Glomerular visceral epithelial cell (primary cell): Measurements from ENCODE around the gene PITRM1.
A peak's percentile ranks its signal among the peaks of the same experiment; 100 is the strongest.
"Not testable (repeated sequence)": the region's sequence is repeated elsewhere in the genome, so short reads cannot be mapped to it uniquely, and the experiment has no call there.

Experiments used
- DNase-seq: peaks from one replicate; pipeline ENCODE4 v3.0.0-alpha.2; 2016; ENCODE audit errors: extremely low spot score

Gene PITRM1, protein sequence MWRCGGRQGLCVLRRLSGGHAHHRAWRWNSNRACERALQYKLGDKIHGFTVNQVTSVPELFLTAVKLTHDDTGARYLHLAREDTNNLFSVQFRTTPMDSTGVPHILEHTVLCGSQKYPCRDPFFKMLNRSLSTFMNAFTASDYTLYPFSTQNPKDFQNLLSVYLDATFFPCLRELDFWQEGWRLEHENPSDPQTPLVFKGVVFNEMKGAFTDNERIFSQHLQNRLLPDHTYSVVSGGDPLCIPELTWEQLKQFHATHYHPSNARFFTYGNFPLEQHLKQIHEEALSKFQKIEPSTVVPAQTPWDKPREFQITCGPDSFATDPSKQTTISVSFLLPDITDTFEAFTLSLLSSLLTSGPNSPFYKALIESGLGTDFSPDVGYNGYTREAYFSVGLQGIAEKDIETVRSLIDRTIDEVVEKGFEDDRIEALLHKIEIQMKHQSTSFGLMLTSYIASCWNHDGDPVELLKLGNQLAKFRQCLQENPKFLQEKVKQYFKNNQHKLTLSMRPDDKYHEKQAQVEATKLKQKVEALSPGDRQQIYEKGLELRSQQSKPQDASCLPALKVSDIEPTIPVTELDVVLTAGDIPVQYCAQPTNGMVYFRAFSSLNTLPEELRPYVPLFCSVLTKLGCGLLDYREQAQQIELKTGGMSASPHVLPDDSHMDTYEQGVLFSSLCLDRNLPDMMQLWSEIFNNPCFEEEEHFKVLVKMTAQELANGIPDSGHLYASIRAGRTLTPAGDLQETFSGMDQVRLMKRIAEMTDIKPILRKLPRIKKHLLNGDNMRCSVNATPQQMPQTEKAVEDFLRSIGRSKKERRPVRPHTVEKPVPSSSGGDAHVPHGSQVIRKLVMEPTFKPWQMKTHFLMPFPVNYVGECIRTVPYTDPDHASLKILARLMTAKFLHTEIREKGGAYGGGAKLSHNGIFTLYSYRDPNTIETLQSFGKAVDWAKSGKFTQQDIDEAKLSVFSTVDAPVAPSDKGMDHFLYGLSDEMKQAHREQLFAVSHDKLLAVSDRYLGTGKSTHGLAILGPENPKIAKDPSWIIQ

DNA sequence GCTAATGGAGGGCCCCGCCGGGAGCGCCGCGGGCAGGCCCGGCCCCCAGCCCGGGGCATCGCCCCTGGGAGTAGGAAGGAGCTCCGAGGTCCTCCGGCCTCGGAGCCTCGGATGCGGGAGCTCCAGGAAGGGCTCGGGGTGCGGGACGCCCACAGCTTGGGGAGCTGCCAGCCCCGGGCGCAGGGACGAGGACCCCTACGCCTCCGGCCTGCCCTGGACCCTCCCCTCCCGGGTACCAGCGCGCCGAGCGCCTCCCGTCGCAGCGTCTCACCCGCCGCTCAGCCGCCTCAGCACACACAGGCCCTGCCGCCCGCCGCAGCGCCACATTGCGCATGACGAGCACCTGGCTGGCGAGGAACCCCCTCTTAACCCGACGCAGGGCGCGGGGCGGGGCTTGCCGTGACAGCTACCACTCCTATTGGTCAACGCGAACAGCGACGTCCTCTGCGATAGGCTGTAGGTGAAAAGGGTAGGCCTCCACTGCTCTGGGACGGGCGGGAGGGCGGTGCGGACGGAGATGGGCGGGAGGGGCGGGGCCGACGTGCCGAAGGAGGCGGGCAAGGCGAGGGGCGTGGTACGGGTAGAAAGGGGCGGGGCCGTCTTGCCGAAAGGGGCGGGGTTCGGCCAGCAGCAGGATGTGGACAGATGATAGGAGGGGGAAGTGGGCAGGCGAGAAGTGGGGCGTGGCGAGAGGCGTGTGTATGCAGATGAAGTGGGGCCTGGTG, at the start of gene PITRM1:
PITRM1 (minus strand) TSS at position 337 of the 725 bp plus-strand sequence; CDS start at position 327, 10 bp downstream.
- peak; percentile 100 for DNase-seq

DNA sequence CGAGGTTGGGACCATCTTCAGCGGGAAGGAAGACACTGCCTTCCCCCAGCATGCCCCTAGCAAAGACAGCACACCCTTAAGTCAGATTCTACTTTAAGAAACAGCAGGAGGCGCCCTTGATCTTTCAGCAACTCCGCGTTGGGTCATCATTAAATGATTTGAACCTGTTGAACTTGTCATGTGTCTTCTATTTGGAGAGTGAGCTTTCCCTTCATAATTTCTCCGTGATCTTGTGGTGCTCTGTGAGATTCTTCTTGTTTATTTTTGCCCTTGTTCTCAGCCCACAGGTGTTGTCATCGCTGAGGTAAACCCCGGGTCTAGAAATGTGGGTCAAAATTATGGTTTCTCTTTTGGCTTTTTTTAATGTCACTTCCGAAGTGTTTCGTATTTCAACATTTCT, 49.5 kb upstream of the PITRM1 start:
- DNase-seq, result no peak

DNA sequence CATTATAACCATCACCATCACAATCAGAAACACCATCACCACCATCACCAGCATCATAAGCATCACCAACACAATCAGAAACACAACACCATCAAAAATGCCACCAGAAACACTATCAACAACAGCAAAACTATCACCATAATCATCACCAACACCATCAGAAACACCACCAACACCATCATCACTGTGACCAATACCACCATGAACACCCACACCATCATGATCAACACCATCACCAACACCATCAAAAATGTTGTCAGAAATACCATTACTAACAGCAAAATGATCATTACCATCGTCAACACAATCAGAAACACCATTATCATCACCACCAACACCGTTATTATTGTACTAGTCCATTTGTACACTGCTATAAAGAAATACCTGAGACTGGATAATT, 49.0 kb upstream of the PITRM1 start:
- not testable (repeated sequence) for DNase-seq

DNA sequence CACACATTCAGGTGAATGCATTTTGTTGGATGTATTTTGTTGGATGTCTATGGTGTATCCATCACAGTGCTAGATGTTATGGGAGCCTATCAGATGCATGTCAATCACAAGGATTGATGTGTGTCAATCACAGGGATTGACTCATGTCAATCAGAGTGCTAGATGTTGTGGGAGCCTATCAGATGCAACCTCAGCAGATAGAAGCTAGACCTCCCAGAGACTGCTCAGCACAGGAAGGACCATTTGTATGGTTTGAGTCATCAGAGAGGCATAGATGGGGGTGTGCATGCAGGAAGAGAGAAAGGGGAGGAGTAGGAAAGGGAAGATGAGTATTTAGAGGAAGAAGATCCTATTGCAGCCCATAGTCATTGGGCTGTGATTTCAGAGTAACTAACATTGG, 48.3 kb upstream of the PITRM1 start:
- peak; percentile 50 for DNase-seq

DNA sequence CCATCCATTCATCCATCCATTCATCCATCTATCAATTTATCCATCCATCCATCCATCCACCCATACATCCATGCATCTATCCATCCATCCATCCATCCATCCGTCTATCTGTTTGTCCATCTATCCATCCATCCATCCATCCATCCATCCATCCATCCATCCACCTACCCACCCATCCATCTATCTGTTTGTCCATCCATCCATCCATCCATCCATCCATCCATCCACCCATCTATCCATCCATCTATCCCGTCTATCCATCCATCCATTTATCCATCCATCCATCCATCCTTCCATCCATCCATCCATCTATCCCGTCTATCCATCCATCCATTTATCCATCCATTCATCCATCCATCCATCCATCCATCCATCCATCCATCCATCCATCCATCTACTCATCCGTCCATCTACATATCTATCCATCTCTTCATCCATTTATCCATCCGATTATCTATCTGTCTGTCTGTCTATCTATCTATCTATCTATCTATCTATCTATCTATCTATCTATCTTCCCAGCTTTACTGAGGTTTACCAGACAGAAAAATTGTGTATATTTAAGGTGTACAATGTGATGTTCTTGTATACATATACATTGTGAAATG, 46.5 kb upstream of the PITRM1 start:
- DNase-seq, result not testable (repeated sequence)

DNA sequence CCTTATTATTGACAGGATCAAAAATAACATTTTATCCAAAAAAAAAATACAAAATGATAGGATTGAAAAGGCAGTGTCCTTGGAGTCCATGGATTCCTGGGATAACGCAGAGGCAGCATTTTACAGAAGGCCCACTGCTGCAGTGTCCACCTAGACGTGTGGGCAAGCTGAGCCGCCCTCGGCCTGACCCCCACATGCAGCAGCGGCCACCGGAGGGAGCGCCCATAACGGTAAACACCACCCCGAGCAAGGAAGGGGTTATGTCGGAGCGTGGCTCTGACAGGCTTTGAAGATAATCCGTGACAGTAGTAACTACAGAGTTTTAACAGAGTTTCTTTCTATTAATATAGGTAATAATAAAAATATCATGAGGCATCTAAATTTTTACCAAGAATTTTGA, 45.3 kb upstream of the PITRM1 start:
- DNase-seq, result no peak

DNA sequence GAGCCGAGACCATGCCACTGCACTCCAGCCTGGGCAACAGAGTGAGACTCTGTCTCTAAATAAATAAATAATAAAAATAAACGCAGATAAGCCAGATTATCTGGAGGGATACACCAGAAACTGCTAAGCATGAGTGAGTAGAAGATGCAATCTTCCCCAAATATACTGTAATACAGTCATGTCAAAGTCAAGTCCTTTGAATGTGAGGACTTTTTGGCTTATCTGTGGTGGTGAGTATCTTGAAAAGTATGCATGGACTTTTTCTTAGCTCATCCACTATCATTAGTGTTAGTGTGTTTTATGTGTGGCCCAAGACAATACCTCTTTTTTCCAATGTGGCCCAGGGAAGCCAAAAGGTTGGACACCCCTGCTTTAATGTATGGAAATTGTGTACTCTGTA, 44.7 kb upstream of the PITRM1 start:
- peak; percentile 58 for DNase-seq

DNA sequence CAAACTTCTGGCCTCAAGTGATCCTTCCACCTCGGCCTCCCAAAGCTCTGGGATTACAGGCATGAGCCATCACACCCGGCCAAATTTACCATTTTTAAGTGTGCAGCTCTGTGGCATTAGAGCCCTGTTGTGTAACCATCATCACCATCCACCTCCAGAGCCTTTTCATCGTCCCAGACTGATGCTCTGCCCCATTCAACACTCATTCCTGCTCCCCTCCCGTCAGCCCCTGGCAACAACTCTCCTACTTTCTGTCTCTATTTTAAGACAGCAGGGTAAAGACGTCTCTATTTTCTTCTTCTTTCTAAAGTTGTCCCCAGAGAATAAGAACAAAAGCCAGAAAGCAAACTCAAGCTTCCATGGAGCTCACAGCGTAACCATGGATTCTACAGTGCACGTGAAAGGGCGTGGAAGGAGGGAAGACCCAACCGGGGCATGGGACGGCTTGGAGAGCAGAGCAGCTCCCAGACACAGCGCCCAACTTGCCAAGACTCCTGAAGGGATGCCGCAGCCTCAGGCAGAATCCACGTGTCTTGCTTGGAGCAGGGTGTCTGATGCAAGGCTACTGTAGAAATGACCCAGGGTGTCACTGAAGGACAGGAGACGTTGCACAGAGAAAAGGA, 42.7 kb upstream of the PITRM1 start:
- no peak for DNase-seq

DNA sequence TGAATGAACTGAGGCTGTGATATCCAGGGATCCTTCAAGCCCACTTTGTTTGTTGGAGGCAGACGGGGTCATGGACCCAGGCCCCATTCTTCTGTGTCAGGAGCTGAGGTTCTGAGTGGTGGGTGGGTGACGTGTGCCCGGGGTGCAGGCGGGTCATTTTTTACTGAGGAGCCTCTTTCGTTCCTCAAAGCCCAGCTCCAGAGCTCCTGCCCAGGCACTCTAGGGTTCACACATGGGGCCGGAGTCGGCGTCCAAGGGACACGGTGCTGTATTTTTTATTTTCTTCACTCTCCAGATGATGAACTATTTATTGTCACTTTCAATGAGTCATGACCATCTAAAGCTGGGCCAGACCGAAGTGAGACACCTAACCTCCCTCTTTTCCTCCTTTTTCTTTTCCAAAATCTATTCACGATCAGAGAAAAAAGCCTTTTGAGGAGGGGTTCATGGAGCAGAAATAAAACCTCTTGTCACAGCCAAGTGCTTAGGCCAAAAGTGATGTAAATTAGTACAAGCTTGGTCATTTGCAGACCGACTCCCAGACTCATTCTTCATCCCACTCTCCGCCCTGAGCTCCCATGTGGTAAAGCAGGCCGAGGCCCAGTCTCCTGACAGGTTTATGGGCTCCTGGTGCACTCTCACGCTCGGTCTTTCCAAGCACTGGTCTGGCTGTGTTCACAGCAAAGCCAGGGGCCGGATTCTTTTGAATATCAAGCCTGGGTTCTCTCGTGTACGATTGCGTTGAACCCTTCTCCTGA, 41.4 kb upstream of the PITRM1 start:
- DNase-seq, result no peak

DNA sequence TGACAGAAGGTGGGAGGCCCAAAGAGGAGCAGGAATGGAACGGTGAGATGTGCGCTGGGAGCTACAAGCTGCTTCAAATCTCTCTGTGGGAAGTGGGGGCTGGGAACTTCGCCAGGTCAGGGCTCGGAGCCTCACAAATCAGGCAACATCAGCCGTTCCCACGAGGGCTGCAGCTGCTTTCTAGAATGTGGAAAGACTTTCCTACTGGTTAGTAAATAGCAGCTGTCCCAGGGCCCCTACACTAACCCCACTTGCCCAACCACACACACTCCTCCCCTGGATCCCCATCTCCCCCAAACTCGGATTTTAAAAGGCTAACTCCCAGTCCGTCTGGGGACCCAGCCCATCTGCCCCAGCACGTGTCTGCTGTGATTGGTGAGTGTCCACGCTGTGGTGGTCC, 40.6 kb upstream of the PITRM1 start:
- no peak for DNase-seq

DNA sequence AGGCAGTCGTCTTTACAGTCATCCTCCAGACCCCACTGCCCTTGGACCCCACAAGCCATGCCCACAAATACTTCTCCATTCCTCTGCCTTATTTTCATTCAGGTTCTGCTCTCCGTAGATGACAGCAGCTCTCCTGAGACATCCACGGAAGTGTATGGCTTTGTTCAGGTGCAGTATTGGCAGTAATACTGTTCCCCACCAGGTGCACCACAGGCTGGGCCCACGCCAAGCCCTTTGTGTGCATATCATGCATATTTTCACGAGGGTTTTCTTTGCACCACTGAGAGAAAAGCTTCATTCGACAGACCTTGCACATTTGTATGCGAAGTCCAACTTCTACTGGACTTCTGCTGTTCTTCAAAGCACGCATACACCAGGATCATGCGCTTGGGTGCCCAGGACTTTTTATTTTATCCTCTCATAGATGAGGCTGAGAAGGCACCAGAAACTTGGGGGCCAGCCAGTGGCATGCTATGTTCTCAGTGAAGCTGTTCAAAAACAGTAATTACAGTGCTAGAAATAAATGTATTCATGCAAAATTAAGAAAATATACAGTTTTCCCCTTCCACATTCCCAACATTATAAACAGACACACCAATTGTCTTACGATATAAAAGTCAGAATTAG, 37.8 kb upstream of the PITRM1 start:
- DNase-seq, result no peak

DNA sequence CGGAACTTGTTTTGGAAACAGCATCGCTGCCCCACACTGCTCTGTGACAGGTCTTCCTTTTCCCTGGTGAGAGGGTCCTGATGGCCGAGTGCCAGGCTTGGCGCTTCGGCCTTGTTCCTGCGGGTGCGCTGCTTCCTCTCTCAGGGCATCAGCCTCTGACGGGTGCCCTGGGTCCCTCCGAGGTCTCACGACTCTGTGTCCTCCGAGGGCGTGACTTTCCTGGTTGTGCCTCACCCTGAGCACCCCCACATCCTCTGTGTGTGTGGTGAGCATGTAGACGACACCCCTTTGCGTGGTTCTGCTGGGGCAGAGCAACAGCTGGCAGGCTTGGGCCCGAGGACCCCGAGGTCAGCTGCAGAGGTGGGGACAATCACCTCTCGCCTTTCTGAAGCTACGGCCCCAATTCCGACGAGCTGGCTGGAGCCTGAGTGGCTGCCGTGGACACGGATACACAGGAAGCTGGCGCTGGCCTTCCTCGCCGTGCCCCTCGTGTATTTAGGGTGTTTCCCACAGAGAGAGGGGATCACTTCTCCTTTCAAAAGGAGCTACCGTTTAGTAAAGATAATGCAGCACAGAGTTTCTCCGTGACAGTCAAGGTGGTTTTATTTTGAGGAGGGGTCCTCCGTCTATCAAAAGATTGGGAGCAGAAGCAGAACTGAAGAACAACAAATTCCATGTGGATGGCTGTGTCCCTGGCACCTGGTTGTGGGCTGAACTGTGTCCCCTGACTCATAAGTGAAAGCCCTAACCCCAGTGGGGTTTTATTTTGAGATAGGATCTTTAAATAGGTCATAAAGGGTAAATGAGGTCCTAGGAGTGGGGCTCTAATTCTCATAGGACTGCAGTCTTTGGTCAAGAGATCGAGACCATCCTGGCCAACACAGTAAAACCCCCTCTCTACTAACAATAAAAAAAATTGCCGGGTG, 36.2 kb upstream of the PITRM1 start:
- DNase-seq, result no peak

DNA sequence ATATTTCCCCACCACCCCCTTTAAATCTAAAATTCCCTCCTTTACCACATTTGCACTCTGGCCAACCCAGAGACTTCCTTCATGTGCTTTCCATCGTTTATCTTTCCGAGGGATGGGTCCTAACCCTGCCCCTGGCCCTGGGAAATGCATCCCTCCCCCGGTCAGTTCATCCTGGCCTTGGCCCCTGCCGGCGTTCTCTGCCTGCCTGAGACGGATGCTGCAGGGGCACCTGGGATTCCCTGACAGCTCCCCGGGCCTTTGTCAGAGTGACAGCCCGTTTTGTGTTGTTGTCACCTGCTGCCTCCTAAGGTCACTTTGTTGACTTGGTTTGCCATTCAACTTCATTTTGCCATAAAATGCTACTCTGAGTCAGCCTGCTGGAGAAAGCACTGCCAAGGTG, 34.8 kb upstream of the PITRM1 start:
- no peak for DNase-seq

DNA sequence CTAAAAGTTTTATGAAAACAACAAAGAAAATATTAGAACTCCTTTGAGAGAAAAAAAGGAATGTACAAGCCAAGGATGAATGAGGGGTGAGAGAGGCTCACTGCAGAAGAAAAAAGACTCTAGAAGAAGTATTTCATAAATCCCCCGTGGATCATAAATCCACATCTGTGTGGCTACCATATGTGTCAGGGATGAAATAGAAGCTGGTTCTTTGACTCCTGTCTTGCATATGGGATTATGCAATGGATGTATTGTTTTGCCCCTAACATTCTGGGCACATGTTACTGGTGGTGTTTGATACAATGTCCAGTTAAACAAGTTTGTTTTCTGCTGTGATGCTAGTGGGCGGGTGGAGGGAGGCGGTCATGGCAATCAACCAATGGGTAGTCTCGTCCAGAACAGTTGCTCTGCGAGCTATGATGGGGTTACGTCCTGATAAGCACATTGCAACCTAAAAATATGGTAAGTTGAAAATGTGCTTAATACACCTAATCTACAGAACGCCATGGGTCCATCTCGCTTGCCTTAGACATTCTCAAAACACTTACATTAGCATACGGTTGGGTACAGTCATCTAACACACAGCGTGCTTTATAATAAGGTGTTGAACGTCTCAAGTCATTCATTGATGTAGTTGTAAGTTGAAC, 34.1 kb upstream of the PITRM1 start:
- no peak for DNase-seq

DNA sequence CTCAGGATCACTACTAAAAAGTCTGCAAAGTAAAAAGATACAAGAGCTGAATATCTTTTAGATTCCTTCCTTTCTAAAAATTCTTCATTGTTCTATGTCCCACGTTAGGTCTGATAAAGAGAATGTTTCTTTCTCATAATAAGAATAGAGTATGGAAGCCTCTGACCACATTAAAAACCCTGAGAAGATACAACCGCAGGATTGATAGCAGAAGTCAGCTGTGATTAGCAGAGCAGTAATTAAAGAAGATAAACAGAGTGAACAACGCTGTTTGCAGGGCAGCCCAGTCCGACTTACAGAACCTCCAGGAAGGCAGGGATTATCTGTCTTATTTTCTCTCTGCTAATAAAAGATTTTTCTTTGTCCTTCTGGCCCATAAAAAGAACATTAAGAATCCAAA, 31.4 kb upstream of the PITRM1 start:
- no peak for DNase-seq

DNA sequence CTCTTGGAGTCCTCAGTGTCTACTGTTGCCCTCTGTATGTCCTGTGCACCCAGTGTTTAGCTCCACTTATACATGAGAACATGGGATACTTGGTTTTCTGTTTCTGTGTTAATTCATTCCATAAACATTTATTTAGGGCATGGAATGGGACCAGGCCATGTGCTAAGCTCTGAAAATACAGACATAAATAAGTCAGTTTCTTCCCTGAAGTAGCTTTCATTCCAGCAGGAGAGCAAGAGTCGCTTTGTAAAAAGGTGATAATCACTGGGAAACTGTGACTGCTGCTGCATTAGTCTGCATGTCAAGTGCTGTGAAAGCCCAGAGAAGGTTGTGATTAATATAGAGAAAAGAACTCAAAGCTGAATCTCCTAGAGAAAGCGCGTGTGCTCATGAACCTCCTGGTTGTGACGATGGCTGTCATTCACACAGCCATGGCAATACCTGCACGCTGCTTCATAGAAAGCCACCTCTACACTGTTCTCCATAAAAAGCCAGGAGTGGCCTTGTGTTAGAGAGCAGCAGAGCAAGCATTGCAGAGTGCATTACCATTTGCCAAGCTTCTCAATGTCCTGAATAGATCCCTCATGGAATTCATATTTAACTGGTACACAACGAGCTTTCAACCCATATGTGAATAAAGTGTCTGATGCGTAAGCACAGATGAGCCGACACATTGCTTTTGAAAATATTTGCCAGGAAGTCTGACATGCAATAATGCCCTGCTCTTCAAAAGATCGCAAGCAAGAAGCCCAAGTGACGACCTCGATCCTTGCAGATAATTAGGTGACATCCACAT, 30.6 kb upstream of the PITRM1 start:
- no peak for DNase-seq

DNA sequence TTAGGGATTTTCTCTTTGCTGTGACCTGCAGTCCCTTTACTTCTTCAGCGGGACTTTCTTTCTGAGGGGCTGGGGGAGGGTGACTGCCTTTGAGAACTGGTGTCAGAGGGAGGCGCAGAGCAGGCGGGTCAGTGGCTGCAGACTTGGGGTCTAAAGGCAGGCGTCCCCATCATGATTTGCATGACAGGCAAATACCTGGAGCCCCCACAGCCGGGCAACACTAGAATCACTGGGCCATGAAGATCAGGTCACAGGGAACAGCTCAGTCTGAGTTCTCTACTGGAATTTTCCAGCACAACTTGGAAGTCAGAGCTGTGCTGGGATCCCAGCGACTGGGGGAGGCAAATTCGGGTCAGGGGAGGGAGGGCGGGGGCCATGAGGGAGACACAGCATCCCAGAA, 29.2 kb upstream of the PITRM1 start:
- DNase-seq, result no peak
